ENCODE measurements around the gene CECR2.

GRCh38 chr22:17436981-17437412 is 67.7 kb downstream of the CECR2 start:
- TF ChIP-seq CTCF (IDR thresholded peaks at IDR 0.05): no peak
- no peak for TF ChIP-seq POLR2AphosphoS5 (IDR thresholded peaks at IDR 0.05; ENCODE audit: low read depth, low read length)
- no peak for TF ChIP-seq REST (IDR thresholded peaks at IDR 0.05; ENCODE audit: insufficient read depth in 1 of 2, low read depth in 2 of 2, low read length in 1 of 2)
- no peak for TF ChIP-seq TCF7L2 (IDR thresholded peaks at IDR 0.05; ENCODE audit: low read depth, low read length)
- no peak for TF ChIP-seq SIN3A (IDR thresholded peaks at IDR 0.05; ENCODE audit: borderline replicate concordance, insufficient read depth, low read depth, low read length)
